Cardiac muscle cell (in vitro differentiated cells and primary cell): Measurements from ENCODE around the gene PITPNC1. TPM values are rescaled to one million over a fixed set of nuclear protein-coding genes. Genes with fewer than 3 reads are reported as not detected.

Experiments used
- DNase-seq, 2 donors: peaks; one replicate each; pipeline versions ENCODE4 v3.0.0 to v3.0.0-alpha.2; 2010 to 2017; ENCODE audit warnings: low read depth in 1 of 2, low spot score in 1 of 2
- H3K27ac ChIP-seq: fragments of 200-600 bp; sonication (generic); 2 replicates; pipeline ENCODE4 v1.5.1; 2016
- H3K27me3 ChIP-seq: fragments of 200-600 bp; sonication (generic); 2 replicates; pipeline ENCODE4 v1.6.0; 2016; ENCODE audit warnings: control low read depth
- H3K36me3 ChIP-seq: fragments of 200-600 bp; sonication (generic); 2 replicates; pipeline ENCODE4 v1.5.1; 2016; ENCODE audit warnings: control low read depth
- H3K4me1 ChIP-seq: fragments of 200-600 bp; sonication (generic); 2 replicates; pipeline ENCODE4 v1.8.1; 2017; ENCODE audit warnings: low read depth, mild to moderate bottlenecking, mixed run types
- H3K4me3 ChIP-seq: fragments of 200-600 bp; sonication (generic); 2 replicates; pipeline ENCODE4 v1.5.1; 2016; ENCODE audit warnings: mild to moderate bottlenecking
- H3K9me3 ChIP-seq: fragments of 200-600 bp; sonication (generic); 2 replicates; pipeline ENCODE4 v1.5.1; 2017; ENCODE audit warnings: low read depth, mild to moderate bottlenecking, control low read depth
- CTCF ChIP-seq: IDR thresholded peaks from 2 replicates; pipeline ENCODE4 v1.5.1; 2012; ENCODE audit warnings: low read depth, mild to moderate bottlenecking, low read length
- polyA plus RNA-seq: library from polyadenylated mRNA; unstranded; fragments of >200 nt; fragmentation: Nextera tagmentation; extraction: Ambion mirVana; gene quantifications from 2 replicates; pipeline ENCODE4 v1.2.1, GENCODE V29; 2016
- total RNA-seq: library from RNA; depleted of rRNA; stranded (reverse); fragments of >200 nt; gene quantifications from 2 replicates; pipeline ENCODE4 v1.2.3, GENCODE V29; 2016

Gene PITPNC1
- total and polyA plus RNA-seq, 2 experiments from 2014 or later = 4.8 to 5.7 TPM

GRCh38 chr17:67518876-67519275, 141.8 kb downstream of the PITPNC1 start:
- Histone ChIP-seq H3K4me1 (peaks cover 24% of the 10 kb centered on the region), H3K27me3 (no peaks in the 10 kb centered on the region), H3K36me3 (no peaks in the 10 kb centered on the region), H3K27ac (no peak overlapping the region), H3K4me3 (no peak overlapping the region), H3K9me3 (no peaks in the 10 kb centered on the region)
- peak in 1 of 2 donors; percentile 38 for DNase-seq
- no peak for TF ChIP-seq CTCF

DNA sequence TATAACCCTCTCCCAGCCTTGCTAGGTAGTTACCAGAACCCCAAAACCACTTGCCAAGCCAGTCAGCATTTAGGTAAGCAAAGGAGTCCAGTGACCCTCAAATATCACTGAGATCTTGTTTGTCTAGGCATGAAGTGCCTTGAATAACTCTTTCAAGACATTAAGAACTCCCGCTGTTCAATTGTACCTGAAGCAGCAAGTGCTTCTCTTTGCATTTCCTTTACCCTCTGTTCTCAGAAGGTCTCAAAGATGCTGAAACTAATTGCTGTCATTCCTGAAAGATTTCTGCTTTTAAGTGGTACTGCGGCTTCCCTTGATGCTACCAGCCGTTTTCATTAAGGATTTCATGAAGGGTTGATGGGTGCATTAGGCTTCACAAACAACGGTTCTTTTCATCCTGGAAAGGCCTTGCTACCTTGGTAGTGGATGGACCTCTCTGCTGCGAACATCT, 142.7 kb downstream of the PITPNC1 start:
- H3K9me3 ChIP-seq = no peaks in the 10 kb centered on the region
- no peaks in the 10 kb centered on the region for H3K27me3 ChIP-seq
- no peak overlapping the region for H3K4me3 ChIP-seq
- TF ChIP-seq CTCF = no peak
- DNase-seq = no peak
- H3K4me1 ChIP-seq = peaks cover 22% of the 10 kb centered on the region
- no peak overlapping the region for H3K27ac ChIP-seq
- no peaks in the 10 kb centered on the region for H3K36me3 ChIP-seq

GRCh38 chr17:67520252-67520906, 143.3 kb downstream of the PITPNC1 start:
- H3K4me3 ChIP-seq = no peak overlapping the region
- H3K4me1 ChIP-seq = peaks cover 17% of the 10 kb centered on the region
- peak in 1 of 2 donors; percentile 60 for DNase-seq
- no peaks in the 10 kb centered on the region for H3K27me3 ChIP-seq
- H3K36me3 ChIP-seq = no peaks in the 10 kb centered on the region
- TF ChIP-seq CTCF = no peak
- no peak overlapping the region for H3K27ac ChIP-seq
- no peaks in the 10 kb centered on the region for H3K9me3 ChIP-seq

DNA sequence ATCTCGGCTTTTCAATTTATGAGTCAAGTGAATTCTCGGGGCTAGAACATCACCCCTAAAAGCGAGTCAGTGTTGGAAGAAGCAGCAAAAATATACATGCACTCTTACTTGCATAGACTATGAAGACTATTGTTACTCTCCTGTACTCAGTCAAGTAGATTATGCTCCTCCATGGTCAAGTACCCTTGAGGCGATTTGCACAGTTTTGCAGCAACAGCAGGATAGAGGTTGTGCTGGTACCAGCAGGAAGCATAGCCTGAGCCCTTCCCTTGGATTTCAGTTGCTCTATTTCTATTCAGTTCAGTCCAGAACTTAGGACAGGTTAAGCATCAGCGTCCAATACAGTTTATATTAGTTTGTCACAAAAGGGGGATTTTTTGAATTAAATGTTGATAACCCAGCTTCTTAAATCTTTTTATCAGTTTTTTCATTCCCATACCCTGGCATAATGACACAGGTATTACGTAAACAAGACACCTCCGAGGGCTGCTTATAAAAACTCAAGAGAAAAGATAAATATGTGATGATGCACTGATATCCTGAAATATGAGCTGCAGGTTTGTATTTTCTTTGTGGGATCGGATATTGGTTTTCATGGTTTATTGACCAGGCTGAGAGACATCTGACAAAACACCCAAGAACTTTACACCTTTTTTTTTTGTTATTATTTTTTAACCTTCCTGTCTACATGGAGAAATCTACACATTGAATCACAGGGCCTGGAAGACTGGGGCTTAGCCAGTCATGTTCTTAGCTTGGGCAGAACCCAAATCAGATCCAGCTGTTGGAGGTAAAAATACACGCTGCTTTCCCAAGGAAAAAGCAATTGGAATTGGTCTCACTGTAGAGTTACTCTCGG, 144.1 kb downstream of the PITPNC1 start:
- Histone ChIP-seq H3K4me1 (peaks cover 9% of the 10 kb centered on the region), H3K4me3 (no peak overlapping the region), H3K9me3 (no peaks in the 10 kb centered on the region), H3K27ac (no peak overlapping the region), H3K27me3 (no peaks in the 10 kb centered on the region), H3K36me3 (no peaks in the 10 kb centered on the region)
- DNase-seq = no peak
- TF ChIP-seq CTCF = no peak

GRCh38 chr17:67521775-67522069, 144.6 kb downstream of the PITPNC1 start:
- Histone ChIP-seq H3K9me3 (no peaks in the 10 kb centered on the region), H3K27ac (no peak overlapping the region), H3K4me3 (no peak overlapping the region), H3K27me3 (no peaks in the 10 kb centered on the region), H3K36me3 (no peaks in the 10 kb centered on the region), H3K4me1 (peaks cover 4% of the 10 kb centered on the region)
- no peak for DNase-seq
- TF ChIP-seq CTCF = no peak
